Left colon (tissue), 2 donors: ENCODE data around the gene DENND1A. TPM values are rescaled to one million over a fixed set of nuclear protein-coding genes. Genes with fewer than 3 reads are reported as not detected.

Experiments used
- ATAC-seq: fragments of 200-7000 bp; cut with Tn5 transposase; one replicate; pipeline ENCODE4 v1.9.1; 2020; ENCODE audit warnings: mild to moderate bottlenecking, moderate library complexity
- DNase-seq, 2 donors: peaks; one replicate each; pipeline ENCODE4 v3.0.0-alpha.2; 2020
- intact Hi-C, 2 donors: fragments of 100-400 bp; cut with DNase I in 1 of 2; cut with micrococcal nuclease in 1 of 2; formaldehyde crosslinking; loops; one replicate each; pipeline versions ENCODE4 v1.11.2 to v1.14.0; 2022; cut with DNase I, micrococcal nuclease
- total RNA-seq, 2 donors: library from RNA; stranded (reverse); fragmentation: NEBNext Ultra II Directional; extraction: Animal tissue kit (Norgen Biotek cat#: 25700); gene quantifications; one replicate each; pipeline ENCODE4 v1.2.1, GENCODE V29; 2021
- donor health status: DM: no; HTN: no; CAD: no.
- donor health status: DM: yes; HTN: yes; CAD: no.

DENND1A gene
- total RNA-seq, 2 donors from 2014 or later = 28.8 to 36.8 TPM

DNA sequence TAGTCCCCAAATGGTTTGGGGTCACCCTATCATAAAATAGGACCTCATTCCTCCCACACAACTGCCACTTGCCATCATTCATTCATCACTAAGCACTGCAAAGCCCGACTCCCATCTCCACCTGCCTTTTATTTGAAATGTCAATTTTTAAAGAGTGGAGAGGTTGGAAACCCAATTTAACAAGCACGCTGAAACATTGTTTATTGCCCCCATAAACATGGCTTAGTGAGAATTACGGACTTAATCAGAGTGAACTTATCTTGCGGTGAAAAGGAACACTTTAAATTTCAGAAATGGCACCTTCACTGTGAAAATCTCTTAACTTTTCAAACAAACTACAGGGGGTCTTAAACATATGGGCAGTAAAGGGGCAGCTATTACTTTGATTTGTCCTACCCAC lies 332.9 kb downstream of the DENND1A start:
- intact Hi-C loops = no loop called here
- ATAC-seq = peak; percentile 41
- no peak for DNase-seq

DNA sequence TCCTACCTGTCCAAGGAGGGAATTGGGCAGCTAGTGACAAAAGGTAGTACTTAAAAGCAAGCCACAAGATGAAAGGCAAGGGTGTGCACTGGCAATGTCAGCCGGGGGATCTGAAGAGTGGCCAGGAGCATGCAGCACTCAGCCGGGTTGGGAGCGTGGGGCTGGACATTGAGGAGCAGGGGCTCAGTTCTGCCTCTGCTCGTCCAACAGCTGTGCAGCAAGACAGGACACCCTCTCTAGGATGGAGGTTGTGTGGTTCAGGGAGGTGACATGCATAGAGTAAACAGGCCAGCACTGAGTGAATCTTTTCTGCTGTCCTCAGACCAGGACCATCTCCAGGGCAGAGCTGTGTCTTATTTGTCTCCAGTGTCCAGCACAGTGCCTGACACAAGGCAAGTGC lies 338.6 kb downstream of the DENND1A start:
- DNase-seq (no peak), ATAC-seq (no peak)
- intact Hi-C loops = no loop called here

DNA sequence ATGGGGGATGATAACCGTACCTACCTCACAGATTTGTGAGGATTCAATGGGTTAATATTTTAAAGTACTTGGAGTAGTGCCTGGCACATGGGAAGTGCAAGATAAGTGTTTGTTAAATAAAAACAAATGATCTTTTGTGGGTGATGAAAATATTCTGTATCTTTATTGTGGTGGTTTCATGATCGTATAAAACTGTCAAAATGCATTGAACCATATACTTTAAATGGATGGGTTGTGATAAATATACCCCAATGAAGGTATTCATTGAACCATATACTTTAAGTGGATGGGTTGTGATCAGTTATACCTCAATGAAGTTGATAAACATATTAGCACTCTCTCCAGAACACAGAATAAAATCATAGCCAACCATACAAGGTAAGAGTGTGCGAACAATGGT lies 339.4 kb downstream of the DENND1A start:
- DNase-seq (no peak), ATAC-seq (no peak)
- intact Hi-C loops = no loop called here

DNA sequence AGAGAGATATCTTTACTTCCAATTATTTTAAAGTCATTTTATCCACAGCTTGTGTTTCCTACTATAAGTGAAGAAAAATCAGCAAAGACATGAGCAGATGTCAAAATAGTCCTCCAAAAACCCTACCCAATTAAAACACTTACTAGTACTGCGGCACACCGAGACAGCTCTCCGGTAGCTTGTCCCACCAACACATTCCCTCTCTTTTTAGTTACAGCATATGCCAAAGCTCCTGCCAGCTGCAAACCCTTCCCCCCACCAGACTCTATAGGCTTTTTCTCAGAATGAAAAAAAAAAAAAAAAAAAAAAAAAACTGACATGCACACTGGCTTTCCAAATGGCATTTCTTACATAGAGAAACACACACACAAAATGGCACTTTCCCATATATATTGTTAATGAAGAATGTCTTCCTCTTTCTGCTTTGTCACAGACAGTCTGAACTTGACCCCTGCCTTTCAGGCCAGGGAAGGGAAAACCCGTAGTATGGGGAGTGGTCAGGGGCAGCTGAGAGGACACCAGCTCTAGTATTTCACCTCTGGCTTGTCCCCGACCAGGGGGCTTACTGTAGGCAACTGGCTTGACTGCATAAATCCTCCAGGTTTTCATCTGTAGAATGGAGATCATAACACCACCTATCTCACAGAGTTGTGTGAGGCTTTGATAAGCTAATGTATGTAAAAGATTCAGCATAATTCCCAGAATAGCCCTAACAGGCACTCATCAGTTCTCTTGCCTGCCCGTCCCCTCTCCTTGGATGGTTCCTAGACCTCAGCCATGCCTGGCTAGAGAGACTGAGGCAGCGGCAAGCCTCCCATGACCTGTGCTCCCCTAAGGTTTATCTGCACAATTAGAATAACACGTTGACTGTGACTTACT lies 340.3 kb downstream of the DENND1A start:
- DNase-seq (no peak), ATAC-seq (no peak)
- intact Hi-C loops = no loop called here

DNA sequence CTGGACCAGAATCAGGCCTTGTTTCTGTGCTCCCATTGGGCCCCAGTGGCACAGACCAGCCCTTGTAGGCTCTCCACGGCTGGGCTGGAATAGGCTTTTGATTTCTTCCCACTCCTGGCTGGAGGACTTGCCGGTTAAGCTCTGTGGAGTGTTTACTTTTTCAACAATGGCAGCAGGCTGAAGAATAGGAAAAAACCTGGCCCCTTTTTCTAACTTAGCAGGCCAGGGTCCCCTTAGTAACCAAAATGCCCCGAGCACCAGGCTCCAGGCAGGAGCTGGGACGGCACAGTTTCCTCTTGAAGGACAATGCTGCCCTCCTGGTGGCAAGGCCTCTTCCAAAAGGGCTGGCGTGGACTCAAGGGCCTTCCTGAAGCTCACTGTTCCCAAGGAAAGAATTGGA lies 343.7 kb downstream of the DENND1A start:
- intact Hi-C loops = no loop called here
- ATAC-seq (no peak), DNase-seq (no peak)

DNA sequence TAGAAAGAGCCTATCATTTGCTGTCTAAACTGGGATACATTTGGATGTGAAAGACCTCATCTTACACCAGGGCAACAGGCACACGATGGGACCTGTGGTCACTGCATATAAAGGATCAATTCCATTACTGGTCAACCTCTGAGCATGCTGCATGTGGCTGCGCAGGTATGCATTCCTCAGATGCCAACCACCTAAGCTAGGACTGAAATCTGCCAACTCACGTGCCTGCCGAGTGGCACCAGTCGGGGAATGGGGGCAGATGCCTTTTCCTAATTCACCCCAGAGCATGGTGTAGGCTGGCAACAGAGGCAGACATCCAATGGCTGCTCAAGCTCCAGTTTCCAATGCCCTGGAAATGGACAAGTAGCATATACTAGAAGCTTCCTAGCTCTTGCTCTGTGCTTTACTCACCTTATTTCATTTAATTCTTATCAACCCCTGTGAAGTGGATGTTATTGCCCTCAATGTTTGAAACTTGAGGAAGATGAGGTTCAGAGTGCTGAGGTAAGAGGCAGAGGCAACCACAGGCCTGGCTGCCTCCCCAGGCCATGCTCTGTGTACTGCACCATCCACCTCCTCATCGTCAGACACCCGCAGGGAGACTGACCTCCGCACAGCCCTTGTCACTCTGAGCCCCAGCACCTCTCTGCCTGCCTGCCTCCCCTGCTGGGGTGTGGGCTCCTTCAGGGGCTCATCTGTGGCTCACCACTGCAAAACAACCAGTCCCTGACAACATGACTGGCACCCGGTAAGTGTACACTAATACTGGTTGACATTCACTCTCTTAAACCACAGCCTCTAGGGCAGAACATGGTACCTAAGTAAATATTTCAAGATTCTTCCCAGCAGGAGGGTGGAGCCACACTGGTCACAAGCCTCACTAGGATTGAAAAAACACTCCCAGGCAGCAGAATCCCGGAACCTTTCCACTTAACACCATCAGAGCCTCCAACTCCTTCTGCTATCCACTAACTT lies 345.4 kb downstream of the DENND1A start:
- ATAC-seq = no peak

DNA sequence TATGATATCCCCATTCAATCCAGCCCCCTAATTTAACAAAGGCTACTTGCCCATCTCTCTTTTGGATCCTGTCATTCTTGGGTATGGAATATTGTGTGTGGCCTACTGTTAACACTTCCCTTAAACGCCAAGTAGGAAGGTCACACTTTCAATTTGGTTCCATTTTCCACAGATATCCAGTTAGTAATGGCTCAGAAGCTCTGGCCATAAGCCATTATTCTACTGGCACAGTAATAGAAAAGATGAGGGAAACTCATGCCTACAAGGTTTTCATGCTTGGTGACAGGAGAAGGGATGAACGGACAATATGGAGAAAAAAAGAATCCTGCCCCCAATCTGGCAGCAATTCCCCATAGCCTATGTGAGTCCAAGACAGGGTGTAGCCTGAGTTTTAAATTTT lies 346.3 kb downstream of the DENND1A start:
- DNase-seq = no peak
- intact Hi-C loops = no loop called here
- no peak for ATAC-seq

More for the DNA sequence above, 345.4 kb downstream of the DENND1A start:
- no peak for DNase-seq
- intact Hi-C loops = no loop called here

DNA sequence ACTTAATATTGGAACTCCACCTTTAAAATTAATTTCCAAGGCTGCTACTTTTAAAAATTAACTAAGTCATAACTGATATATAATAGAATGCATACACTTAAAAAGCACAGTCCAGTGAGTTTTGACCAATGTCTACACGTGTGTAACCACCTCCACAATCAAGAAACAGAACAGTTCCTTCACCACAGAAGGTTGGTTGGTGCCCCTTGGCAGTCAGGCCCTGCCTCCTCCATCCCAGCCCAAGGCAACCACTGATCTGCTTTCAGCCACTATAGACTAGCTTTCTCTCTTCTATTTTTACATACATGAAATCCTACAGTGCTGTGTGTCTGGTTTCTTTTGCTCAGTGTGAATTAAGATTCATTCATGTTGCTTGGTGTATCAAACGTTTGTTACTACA lies 358.7 kb downstream of the DENND1A start:
- intact Hi-C loops = no loop called here
- DNase-seq (no peak), ATAC-seq (no peak)

DNA sequence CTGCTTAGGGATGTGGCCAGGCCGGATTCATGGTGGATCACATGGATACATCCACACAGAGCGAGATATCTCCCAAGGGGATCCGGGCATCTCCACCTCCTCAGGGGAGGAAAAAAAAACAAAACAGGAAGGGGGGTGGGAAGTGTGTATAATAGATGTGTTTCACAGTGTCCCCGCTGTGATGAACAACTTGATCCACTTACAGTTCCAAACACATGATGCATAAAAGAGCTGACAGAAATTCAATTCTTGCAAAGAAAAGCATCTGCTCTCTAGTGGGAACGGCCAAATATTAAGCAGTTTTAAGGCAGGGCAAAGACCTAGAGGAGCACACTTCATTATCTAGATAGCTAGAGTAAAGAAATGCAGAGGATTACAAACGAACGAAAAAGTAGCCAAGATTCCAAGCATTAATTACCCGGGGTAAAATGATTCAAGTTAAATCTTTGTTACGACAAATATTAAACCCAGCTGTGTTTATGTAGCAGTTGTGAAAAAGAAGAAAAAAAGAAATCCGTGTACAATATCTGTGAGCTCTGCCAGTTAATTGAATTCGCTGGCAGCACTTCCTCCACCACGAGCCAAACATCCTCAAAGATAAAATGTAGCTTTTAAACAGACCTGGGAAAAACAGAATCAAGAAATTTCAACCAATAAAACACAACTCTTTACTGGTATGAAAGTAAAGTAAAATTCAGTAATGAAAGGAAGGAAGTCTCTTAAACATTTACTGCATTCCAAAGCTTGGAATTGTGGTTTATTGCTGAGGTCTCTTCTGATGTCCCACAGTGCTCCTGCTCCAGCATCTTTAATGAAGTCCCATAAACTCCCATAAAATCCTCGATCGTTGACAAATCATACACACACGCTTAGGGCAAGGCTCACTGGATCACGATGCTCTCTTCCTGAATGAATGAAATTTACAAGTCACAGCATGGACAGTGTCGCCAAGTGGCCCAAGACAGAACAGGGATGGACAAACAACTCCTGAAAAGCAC lies 360.9 kb downstream of the DENND1A start:
- intact Hi-C loops = no loop called here
- DNase-seq = no peak
- peak; percentile 93 for ATAC-seq

DNA sequence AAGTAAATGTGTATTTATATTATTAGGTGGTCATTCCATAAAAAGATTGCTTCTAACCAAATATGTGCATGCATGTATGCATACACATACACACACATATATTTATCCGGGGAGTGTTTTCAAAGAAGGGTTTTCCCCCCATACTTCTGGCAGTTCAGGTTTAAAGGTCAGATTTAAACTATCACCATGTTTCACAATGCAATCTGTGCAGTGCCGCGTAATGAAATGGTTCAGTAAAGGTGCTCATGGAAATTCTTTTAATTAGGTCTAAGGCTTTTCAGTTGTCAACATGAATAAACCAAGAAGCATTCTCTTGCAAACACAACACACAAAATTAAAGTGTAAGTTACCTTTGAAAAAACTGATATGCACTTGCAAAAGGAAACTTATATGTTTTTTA lies 362.9 kb downstream of the DENND1A start:
- intact Hi-C loops = no loop called here
- peak; percentile 28 for ATAC-seq
- no peak for DNase-seq

DNA sequence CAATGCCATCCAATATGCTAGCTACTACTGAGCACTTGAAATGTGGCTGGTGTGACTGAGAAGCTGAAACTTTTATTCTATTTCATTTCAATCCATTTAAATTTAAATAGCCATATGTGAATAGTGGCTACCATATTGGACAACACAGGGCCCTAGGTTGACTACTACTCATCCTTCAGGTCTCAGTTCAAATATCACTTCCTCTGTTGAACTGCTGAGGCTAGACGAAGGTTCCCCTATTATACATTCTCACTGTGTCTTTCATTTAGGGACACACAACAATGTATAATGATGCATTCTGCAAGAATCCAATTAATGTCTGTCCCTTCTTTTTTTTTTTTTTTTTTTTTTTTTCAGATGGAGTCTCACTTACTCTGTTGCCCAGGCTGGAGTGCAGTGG lies 365.3 kb downstream of the DENND1A start:
- ATAC-seq (no peak), DNase-seq (no peak)
- intact Hi-C loops = no loop called here

DNA sequence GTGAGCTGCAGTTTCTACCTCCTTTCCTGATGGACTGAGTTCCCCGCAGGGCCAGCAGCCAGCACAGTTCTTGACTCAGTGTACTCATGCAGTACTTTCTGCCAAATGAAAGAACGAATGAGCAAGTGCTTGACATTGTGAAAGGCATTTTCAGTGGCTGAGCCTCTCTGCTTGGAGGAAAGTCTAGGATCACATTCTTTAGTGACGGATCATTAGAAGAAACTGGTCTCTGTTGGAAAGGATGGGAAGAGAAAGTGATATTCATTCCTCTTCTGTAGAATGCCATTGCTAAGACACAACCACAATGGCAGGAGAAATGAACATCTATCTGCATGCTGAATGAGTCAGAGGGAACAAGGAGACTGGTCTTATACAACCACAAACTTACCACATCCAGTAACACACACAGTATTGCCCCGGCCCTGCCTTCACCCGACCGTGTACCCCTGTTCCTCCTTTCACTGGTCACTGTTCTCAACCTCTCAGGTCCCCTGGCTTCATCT lies 367.0 kb downstream of the DENND1A start:
- ATAC-seq (no peak), DNase-seq (no peak)
- intact Hi-C loops = no loop called here

DNA sequence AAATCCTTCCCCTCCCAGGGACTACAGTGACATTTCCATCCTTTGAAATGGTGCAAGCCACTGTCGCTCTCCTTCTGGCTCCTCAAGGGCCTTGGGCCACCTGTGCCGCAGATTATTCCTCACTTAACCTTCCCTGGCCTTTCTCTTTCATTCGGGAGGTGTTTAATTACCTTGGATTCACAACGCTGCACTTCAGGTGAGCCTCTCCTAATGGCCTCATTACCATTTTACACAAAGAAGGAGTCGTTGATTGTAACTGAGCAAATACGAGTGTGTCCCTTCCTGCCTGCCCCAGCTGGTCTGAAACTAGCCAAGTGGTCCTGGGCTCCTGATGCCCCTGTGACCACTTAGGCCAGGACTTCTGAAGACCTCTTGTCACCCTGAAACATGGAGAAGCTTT lies 368.9 kb downstream of the DENND1A start:
- ATAC-seq = no peak
- no peak for DNase-seq
- intact Hi-C loops = no loop called here

DNA sequence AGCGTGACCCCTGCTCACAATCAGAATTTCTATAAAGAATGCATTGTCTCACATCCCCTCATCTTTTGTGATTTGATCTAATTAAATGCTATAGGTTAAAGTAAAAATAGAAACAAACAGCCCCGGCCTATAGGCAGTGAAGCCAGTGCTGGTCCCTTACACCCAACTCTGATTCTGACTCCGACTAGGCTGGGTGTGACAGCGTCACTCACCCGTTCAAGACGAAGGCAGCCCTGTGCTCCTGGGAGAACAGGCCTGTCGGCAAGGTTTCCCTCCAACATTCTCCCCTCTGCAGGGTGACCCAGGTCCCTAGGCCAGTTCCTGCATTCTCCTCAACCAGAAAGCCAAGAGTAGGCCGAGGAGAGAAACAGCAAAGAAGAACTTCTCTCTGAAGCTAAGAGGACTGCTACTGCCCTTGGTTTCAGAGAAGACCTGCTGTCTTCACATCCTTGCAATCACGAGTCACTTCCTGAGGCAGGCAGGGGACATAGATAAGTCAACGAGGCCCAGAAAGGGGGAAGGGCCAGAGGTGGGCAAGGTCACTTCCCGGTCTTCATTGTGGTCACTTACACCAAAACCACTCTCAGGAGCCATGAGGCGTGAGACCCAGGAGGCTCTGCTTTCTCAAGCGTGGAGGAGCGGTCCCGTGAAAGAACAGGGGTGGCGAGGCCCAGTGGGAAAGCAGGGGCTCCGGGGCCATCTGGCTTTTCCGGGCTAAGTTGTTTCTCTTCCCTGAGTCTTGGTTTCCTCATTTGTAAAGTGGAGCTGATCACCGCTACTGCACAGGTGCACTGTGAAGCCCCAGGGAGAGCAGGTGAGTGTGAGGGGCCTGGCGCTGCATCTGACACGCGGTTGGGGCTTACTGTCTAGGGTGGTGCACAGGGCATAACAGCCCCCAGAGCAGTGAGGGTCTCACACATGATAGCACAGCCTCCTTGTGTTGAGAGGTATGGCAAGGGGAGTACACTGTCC lies 373.2 kb downstream of the DENND1A start:
- intact Hi-C loops = no loop called here
- ATAC-seq (no peak), DNase-seq (no peak)

DNA sequence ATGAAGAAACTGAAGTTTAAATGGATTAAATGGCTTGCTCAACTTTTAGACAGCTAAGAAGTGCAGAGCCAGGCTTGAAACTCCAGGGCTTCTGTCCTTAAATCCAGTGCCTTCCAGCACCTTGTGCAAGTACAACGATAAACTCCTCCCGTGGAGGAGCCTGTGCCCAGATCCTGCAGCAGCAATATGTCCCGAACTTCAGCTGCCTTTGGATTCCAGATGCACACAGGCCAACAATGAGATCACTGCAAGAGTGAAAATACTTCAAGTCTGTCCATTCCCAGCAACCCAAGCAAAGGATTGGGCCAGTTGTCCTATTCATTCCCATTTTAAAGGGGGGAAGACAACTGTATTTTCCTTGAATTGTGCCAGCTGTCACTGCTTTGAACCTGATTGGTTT lies 374.3 kb downstream of the DENND1A start:
- intact Hi-C loops = no loop called here
- DNase-seq = no peak
- no peak for ATAC-seq

DNA sequence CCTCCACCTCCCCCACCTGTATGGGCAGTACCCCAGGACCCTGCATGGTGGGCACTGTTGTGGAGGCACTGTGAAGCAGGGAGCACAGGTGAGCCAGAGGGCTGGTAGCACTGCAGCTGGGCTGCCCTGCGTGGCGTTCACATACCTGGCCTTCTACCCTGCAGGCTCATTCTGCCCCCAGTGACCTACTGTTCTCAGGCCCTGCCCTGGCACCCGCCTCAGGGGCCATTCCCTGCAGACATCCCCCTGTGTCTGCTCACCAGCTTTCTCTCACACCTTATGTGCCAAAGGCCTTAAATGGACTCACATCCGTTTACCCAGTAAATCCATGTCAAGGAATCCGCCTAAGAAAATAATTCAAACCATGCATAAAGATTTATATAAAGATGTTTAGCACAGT lies 377.4 kb downstream of the DENND1A start:
- intact Hi-C loops = no loop called here
- no peak for DNase-seq
- ATAC-seq = no peak

DNA sequence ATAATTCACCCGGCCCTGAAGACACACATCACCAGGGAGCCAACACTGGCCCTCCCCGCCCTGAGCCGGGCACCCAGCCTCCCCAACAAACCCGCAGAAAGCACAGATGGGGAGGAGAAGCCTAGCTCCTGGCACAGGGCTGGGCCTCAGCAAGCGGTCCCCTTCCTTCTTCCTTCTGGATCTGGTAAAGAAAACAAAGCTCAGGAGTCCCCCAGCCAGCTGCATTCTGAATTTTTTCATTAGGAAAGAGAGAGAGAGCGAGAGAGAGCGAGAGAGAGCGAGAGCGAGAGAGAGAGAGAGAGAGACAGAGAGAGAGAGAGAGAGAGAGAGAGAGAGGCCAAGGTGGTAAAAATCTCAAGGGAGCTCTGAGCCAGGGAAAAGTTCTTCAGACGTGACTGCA lies 378.2 kb downstream of the DENND1A start:
- intact Hi-C loops = no loop called here
- no peak for DNase-seq
- ATAC-seq = no peak
